HG03135 (cell line): ENCODE measurements around the gene HIVEP3.

ENCODE experiments used
- ATAC-seq: cut with Tn5 transposase; IDR thresholded peaks from one replicate; pipeline ENCODE4 v1.9.1; 2021; ENCODE audit warnings: mild to moderate bottlenecking, moderate library complexity; ENCODE audit not compliant: unreplicated experiment

HIVEP3 gene

GRCh38 chr1:41673806-41674205 is 244.9 kb downstream of the HIVEP3 start:
- peak; percentile 34 for ATAC-seq

GRCh38 chr1:41673378-41673777 is 245.3 kb downstream of the HIVEP3 start:
- peak; percentile 68 for ATAC-seq

- ATAC-seq: no peak
These were observed 245.9 kb downstream of the HIVEP3 start for GRCh38 chr1:41672641-41673361.

- no peak for ATAC-seq
These were observed 246.5 kb downstream of the HIVEP3 start for GRCh38 chr1:41672173-41672572.

- no peak for ATAC-seq
These were observed 247.5 kb downstream of the HIVEP3 start for GRCh38 chr1:41671116-41671755.

DNA sequence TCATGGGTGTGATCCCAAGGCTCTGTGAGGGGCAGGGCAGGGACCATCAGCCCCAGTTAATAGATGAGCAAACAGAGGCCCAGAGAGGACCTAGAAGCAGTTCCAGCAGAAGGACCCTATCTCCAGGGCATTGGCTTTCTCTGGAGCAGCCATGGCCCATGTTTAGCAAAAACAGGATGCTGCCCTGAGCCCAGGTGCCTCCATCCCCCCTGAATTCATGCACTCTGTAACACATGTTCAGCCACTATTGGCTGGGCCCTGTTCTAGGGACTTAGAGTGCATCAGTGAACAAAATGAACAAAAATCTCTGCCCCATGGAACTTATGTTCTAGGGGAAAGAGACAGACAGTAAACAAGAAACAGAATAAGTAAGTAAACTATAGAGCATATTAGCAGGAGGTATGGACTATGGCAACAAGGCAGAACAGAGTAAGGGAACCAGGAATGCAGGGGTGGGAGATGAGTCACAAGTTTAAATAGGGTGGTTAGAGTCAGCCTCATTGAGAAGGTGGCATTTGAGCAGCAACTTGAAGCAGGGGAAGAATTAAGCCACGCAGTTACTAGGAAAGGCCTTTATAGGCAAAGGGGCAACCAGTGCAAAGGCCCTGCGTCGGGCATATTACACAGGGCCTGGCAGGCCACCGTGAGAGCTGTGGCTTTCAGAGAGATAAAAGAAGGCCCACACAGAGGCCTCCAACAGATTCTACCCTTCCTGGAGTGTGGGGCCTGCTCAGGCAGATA is 248.3 kb downstream of the HIVEP3 start:
- ATAC-seq: no peak

DNA sequence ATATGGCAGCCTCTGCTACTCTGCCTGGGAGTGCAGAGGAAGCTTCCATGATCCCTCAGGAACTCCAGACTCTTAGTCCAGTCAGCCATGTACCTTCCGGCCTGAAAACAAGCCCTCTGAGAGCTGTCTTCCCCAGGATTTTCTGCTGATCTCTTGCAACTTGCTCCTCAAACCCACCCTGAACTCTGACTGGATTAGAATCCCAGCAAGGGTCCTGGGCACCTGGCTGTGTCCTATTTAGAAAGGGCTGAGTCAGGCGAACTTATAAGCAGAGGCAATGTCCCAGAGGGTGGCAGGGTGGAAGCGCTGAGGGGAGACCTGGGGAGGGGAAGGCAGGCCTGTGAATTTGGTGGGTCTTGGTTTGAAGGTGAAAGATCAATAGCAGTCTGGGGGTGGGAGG is 249.8 kb downstream of the HIVEP3 start:
- no peak for ATAC-seq

DNA sequence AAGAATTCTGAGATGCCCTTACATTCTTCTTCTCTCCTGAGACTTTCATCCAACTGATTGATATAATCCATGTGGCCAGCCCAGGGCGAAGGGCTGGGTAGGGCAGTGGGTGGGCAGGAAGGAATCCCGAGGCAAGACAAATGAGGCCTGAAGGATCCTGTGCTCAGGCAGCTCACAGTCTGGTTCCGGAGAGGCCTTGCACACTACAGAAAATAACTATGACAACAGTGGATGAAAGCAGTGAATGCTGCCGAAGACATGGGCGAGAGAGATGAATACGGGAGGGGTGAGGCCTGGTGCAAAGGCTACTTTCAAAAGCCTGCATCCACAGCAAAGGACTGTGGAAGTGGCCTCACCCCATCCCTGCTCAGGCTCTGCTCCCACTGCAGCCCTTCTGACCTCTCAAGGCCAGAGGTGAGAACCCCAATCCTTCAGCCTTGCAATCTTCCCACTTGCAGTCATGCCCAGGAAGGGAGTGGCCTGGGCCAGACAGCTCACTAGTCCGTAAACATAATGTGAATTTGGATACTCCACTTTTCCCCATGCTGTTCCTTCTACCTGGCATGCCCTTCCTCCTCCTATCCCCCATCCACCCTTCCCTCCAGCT is 250.6 kb downstream of the HIVEP3 start:
- no peak for ATAC-seq

DNA sequence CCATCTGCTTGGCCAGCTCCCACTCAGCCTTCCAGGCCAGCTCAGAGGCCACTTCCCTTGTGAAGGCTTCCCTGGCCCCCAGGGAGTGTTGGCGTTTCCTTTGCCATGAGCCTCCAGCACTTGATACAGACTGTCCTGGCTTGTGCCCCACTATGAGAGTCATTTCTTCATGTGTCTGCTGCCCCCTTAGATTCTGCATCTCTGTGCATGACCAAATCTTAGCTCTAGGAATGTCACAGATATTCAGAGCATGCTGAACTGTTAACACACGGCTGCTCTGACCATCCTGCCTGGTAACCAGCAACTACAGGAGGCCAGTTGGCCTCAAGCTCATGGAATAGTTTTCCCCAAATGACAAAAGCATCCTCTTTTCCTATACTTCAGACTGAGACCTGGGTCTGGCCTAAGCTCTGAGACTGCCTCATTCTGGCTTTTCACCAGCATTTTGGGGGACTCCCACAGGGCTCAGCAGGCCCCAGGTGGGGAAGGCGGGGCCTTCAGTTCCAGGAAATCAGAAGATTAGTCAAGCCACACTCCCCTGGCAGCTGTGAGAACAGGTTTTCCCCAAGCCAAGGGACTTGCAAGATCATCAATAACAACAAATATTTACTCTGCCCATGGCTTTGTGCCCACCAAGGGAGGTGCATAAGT is 251.6 kb downstream of the HIVEP3 start:
- peak; percentile 57 for ATAC-seq

GRCh38 chr1:41665962-41666917 is 252.5 kb downstream of the HIVEP3 start:
- ATAC-seq: no peak

DNA sequence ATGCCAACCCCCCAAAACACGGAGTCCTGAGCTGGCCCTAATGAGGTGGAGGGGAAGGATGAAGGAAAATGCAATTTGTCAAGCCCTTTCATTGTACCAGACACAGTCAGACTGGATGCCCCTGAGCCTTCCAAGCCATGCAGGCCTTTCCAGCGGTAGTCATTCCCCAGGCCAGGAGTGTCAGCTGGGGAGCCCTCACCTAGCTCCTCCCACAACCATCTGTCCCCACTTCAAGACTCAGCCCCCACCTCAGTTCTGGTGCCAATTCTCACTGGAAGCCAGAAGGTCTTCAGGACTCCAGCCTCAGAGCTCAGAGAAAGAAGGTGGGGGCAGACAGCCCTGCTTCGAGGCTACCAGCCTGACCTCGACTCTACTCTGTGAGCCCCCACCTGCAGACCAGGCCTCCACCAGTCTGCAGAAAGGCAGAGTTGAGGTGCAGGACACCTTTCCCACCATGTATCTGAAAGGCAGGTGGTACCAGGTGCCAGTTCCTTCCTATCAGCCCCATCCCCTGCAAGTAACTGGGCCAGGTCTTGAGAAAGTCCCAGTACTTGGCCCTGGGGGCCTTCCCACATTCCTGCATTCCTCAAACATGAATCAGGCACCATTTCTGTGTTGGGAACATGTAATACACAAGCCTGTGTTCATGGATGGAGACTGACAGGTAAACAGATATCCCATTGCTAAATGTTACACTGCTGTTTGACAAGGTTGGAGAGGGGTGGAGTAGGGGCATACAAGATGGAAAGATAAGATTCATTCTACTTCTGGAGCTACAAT is 253.7 kb downstream of the HIVEP3 start:
- no peak for ATAC-seq

DNA sequence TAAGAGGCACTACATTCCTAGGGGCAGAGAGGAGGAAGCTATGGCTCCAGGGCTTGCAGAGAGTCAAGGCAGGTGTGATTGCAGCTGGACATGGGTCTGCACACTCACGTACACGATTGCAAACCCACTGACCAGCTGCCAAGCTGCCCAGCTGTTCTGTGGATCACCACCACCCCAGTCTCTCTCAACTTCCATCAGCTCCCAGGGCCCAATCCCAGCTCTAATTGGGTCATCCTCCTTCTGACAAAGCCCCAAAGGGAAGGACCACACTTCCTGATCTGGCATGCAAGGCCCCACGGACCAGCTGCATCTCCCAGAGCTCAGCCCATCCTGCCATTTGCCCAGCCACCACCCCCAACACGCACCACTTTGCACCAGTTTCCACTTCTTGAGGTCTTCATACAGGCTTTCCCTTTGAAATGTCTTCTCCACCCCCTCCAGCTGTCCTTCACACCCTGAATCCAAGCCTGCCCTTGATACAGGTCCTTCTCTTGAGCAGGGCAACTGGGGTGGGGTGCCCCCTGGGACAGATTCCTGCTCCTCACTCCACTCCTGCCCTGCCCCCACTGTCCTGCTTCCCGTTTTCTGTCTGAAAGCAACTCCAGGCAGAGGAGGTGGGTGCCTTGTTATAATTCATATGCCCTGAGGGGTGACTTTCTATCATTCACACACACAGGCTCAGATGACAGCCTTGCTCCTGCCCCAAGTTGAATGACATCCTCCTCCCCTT is 254.9 kb downstream of the HIVEP3 start:
- ATAC-seq: no peak

DNA sequence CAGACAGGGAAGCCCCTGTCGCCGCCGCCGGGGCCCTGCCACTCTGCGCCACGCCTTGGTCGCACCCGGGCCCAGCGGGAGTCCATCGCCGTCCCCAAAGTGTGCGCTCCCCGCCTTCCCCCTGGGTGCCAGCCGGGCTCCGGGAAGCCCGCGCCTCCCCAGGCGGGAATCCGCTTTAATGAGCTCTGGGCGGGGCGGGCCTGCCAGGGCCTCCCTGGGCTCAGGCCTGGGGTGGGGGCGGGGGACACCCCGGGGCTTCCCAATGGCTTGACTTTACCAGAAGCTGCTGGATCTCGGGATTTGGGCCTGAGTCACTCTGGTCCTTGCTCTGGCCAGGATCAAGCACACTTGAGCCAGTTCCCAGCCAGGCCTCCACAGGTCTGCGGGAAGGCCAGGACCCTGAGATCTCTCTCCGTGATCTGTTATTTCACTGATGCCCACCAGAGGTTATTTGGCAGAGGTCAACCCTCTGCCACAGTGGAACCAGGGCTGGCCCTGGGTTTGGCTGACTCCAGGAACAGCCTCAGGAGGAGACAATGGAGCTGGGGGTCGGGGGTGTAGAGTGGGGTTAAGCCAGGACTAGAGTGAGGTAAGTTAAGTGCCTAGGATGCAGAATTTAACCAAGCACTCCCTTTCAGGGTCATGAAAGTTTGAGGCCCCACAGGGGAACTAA is 255.8 kb downstream of the HIVEP3 start:
- no peak for ATAC-seq

- peak; percentile 69 for ATAC-seq
These were observed 256.5 kb downstream of the HIVEP3 start for GRCh38 chr1:41662061-41662764.

DNA sequence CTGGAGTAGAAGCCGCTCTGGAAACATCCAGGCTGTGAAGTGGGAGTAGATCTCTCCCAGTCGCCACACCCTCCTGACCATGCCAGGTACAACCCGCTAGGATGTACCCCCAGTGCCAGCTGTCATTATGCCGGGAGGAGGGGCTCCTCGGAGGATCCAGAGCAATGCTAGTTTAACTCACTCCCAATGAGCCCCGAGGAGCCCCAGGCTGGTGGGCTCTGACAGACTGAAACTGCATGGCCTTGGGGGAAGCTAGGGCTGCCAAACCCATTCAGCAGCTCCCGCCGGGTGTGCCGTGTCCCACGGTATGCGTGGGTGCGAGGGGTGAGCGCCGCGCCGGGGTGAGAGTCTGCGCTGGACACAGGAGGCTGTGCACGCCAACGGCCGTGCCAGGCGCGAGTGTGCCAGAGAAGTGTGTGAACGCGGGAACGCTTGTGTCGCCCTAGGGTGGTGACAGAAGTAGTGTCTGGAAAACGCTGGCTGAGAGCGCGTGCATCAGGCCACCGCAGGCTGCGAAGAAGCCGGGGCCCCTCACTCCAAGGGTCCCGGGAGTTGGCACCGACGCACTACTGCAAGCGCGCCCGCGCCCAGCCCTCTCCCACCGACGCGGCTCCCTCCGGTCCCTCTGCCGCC is 257.2 kb downstream of the HIVEP3 start:
- no peak for ATAC-seq

DNA sequence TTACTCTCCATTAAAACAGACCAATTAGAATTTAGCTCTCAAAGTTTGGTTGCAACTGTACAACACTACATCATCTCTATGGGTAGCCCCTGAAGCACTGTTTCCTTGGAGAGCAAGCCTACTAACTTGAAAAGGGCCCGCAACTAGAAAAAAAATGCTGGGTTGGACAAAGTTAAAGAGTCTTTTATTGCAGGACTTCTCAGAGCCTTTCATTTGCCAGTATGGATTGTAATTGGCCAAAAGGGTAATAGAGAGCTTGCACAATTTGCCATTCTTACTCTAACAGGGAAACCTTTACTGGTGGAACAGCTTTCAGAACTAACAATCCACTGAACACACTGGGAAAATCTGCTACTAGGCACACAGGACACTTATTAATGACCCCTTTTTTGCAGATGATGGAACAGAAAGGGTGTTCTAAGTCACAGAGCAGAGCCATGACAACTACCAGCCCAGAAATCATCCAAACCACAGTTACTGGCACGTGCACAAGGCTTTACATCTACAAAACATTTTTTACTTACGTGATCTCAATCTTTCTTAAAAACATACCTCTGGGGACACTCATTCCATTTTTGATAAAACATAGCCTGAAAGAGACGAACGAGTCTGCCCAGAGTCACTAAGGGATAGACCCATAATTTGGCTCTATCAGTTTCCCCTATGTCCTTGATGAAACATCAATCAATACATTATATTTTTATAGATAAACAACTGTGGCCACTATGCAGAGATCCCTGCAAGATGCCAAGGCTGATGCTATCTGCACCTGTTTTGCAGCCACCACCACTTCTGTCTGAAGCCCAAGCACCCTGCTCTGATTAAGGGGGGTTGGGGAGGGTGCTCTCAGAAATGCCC is 257.9 kb downstream of the HIVEP3 start:
- no peak for ATAC-seq
